Parathyroid adenoma (tissue), 2 donors: Measurements from ENCODE around the gene ATG2A.

Source experiments
- H2AFZ ChIP-seq: fragments of 300-600 bp; sonication (generic); one replicate; pipeline ENCODE4 v1.7.0; 2017; ENCODE audit warnings: antibody characterized with exemption, mild to moderate bottlenecking
- H3K27ac ChIP-seq: fragments of 300-600 bp; sonication (generic); one replicate; pipeline ENCODE4 v1.7.0; 2017
- H3K27me3 ChIP-seq: fragments of 300-600 bp; sonication (generic); one replicate; pipeline ENCODE4 v1.7.0; 2017; ENCODE audit warnings: low read length; ENCODE audit not compliant: control insufficient read depth, insufficient read depth
- H3K36me3 ChIP-seq: fragments of 300-600 bp; sonication (generic); one replicate; pipeline ENCODE4 v1.7.0; 2017; ENCODE audit warnings: low read length; ENCODE audit not compliant: control insufficient read depth, insufficient read depth
- H3K4me1 ChIP-seq: fragments of 300-600 bp; sonication (generic); one replicate; pipeline ENCODE4 v1.7.0; 2017; ENCODE audit warnings: control low read depth
- H3K4me2 ChIP-seq: fragments of 300-600 bp; sonication (generic); one replicate; pipeline ENCODE4 v1.7.0; 2017; ENCODE audit warnings: low read length
- H3K4me3 ChIP-seq: fragments of 300-600 bp; sonication (generic); one replicate; pipeline ENCODE4 v1.7.0; 2017; ENCODE audit warnings: low read depth, low read length
- H3K79me2 ChIP-seq: fragments of 300-600 bp; sonication (generic); one replicate; pipeline ENCODE4 v1.7.0; 2017; ENCODE audit warnings: control low read depth
- H3K9ac ChIP-seq: fragments of 300-600 bp; sonication (generic); one replicate; pipeline ENCODE4 v1.7.0; 2017; ENCODE audit warnings: mild to moderate bottlenecking
- H3K9me3 ChIP-seq: fragments of 300-600 bp; sonication (generic); one replicate; pipeline ENCODE4 v1.7.0; 2017; ENCODE audit warnings: low read length; ENCODE audit not compliant: control insufficient read depth
- TF ChIP-seq, protein P1 (sequence below): fragments of 300-600 bp; sonication (generic); IDR thresholded peaks from one replicate; pipeline ENCODE4 v1.7.0; 2017; ENCODE audit warnings: antibody characterized with exemption, mild to moderate bottlenecking
- donor health status: primary hyperparathyroidism.

ATG2A gene

DNA sequence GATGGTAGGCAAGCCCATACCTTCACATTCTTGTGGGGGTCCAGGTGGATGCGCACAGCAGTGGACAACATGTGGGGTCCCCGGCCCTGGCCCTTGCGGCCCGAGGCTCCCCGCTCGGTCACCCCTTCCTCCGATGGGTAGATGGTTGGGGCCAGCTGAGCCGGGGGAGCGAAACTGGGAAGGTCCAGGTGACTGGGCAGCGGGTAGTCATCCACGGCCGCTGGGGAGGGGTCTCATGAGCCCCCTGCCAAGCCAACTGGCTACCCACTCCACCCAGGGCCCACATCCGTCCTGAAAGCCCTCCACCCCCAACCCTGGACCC is 10.7 kb downstream of the ATG2A start:
- no peaks in the 10 kb centered on the region for H3K9me3 ChIP-seq
- no peaks in the 10 kb centered on the region for H3K36me3 ChIP-seq
- H3K9ac ChIP-seq: no peak overlapping the region
- no peaks in the 10 kb centered on the region for H3K4me1 ChIP-seq
- no peak overlapping the region for H3K4me2 ChIP-seq
- no peaks in the 10 kb centered on the region for H3K27me3 ChIP-seq
- no peak overlapping the region for H3K27ac ChIP-seq
- no peaks in the 10 kb centered on the region for H3K79me2 ChIP-seq
- TF ChIP-seq, protein P1, sequence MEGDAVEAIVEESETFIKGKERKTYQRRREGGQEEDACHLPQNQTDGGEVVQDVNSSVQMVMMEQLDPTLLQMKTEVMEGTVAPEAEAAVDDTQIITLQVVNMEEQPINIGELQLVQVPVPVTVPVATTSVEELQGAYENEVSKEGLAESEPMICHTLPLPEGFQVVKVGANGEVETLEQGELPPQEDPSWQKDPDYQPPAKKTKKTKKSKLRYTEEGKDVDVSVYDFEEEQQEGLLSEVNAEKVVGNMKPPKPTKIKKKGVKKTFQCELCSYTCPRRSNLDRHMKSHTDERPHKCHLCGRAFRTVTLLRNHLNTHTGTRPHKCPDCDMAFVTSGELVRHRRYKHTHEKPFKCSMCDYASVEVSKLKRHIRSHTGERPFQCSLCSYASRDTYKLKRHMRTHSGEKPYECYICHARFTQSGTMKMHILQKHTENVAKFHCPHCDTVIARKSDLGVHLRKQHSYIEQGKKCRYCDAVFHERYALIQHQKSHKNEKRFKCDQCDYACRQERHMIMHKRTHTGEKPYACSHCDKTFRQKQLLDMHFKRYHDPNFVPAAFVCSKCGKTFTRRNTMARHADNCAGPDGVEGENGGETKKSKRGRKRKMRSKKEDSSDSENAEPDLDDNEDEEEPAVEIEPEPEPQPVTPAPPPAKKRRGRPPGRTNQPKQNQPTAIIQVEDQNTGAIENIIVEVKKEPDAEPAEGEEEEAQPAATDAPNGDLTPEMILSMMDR: no peak
- H3K4me3 ChIP-seq: no peak overlapping the region
- no peak overlapping the region for H2AFZ ChIP-seq

DNA sequence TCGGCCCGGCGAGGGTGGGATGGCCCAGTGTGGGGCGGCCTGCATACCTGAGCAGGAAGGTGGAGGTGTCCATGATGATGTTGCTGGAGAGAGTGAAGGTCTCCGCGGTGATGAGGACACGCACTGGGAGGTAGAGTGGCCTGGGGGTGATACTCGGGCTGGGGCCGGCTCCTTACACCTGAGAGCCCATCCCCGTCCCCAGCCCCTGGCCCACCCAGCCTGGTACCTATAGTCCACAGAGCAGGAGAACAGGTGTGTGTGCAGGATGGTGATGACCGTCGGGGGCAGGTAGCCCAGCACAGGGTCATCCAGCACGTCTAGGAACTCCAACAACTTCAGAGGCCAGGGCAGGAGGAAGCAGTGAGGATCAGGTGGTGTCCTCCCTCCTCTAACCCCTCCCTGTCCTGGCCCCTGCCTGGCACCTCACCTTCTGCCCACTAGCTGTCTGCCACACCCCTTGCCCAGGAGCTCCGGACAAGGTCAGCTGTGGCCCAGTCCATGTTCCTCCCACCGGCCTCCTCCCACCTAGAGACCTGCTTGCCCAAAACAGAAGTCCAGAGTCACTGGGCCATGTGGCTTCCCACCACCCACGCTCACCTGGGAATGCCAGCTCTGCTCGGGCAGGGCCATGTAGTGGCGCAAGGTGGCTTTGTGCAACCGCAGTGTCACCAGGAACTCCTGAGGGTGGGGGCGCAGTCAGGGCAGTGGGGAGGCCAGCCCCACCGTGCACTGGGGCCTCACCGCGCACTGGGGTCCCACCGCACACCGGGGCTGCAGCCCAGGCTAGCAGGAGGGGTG is 11.3 kb downstream of the ATG2A start:
- Histone ChIP-seq H3K27ac (no peak overlapping the region), H3K79me2 (no peaks in the 10 kb centered on the region), H2AFZ (no peak overlapping the region), H3K27me3 (no peaks in the 10 kb centered on the region), H3K4me1 (no peaks in the 10 kb centered on the region), H3K9ac (no peak overlapping the region), H3K4me3 (no peak overlapping the region), H3K36me3 (no peaks in the 10 kb centered on the region), H3K4me2 (no peak overlapping the region), H3K9me3 (no peaks in the 10 kb centered on the region)
- TF ChIP-seq, protein P1: no peak

DNA sequence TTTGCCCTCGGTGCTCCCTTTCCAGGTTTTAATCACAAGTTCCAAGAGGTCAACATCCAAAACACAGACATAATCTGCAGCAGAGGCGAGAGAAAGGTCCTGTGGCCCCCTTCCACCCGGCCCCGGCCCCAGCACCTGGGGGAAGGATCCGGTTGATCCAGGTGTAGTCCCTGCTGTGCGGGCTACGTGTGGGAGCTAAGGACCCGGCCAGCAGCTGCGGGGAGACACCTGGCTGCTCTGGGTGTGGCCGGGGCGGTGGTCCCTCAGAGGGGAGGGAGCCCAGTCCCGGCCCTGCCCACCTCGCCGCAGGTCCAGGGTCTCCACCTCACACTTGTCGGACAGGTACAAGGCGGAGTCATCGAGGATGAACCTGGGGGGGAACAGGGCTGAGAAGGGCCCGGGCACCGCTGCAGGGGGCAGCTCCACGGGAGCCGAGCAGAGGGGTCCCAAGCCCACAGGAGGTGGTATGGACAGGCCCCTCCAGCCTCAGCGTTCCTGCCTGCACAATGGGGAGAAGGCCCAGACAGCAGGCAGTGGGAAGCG is 13.6 kb downstream of the ATG2A start:
- Histone ChIP-seq H3K36me3 (no peaks in the 10 kb centered on the region), H3K79me2 (no peaks in the 10 kb centered on the region), H3K27ac (no peak overlapping the region), H3K4me1 (no peaks in the 10 kb centered on the region), H3K9me3 (no peaks in the 10 kb centered on the region), H3K9ac (no peak overlapping the region), H3K27me3 (no peaks in the 10 kb centered on the region), H2AFZ (no peak overlapping the region), H3K4me3 (no peak overlapping the region), H3K4me2 (no peak overlapping the region)
- TF ChIP-seq, protein P1: no peak

DNA sequence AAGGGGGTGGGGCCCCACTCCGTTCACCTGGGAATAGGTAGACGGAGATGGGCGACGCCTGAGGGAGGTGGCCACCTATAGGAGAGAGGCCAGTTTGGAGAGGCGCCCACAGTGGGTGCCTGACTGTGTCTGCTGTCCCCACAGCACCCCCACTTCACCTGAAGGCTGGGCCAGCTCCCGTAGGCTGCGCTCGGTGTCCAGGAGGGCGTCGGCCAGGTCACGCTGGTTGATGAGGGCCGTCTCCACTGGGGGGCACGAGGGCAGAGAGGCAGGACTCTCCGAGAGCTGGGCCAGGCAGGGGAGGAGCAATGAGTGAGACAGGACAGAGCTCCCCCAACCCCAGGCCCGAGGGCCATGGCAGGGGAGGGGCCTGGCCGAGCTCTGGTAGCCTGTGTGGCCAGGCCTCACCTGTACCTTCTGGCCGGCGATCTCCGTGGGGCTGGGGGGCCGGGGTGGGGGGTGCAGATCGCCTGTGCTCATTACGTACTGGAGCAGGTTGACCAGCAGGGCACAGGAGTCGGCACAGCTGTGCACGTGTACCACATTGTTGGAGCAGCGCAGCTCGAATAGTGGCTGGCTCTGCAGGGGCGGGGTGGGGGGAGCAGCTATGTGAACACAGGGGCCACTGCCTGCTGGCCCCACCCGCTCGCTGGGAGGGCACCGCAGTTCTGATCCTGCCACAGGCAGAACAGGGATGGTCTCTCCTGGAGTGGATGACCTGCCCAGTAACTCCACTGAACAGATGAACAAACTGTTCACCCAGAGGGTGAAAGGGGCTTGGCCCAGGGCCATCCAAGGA is 14.7 kb downstream of the ATG2A start:
- H3K27me3 ChIP-seq: no peaks in the 10 kb centered on the region
- no peak overlapping the region for H3K4me2 ChIP-seq
- no peaks in the 10 kb centered on the region for H3K79me2 ChIP-seq
- H3K9me3 ChIP-seq: no peaks in the 10 kb centered on the region
- no peak overlapping the region for H2AFZ ChIP-seq
- no peaks in the 10 kb centered on the region for H3K4me1 ChIP-seq
- TF ChIP-seq, protein P1: no peak
- H3K4me3 ChIP-seq: no peak overlapping the region
- H3K36me3 ChIP-seq: no peaks in the 10 kb centered on the region
- H3K27ac ChIP-seq: no peak overlapping the region
- no peak overlapping the region for H3K9ac ChIP-seq
